ENCODE measurements around the gene NR2F1-AS1.

Gene NR2F1-AS1

GRCh38 chr5:93580927-93581445 lies at the start of gene NR2F1-AS1:
TSS of gene NR2F1-AS1 (minus strand) at chr5:93581219.
- peak in 1 of 2 experiments; percentile 16 for DNase-seq

GRCh38 chr5:93626801-93627200 lies 45.8 kb upstream of the NR2F1-AS1 start:
- DNase-seq: no peak

- no peak for DNase-seq
Observed at GRCh38 chr5:93623153-93623552, 42.1 kb upstream of the NR2F1-AS1 start.

- DNase-seq: peak; percentile 23 to 73
Observed at GRCh38 chr5:93622240-93622885, 41.3 kb upstream of the NR2F1-AS1 start.

- DNase-seq: peak; percentile 92 to 95
Observed at GRCh38 chr5:93621327-93621798, 40.3 kb upstream of the NR2F1-AS1 start.

- peak; percentile 64 to 80 for DNase-seq
Observed at GRCh38 chr5:93620487-93621326, 39.7 kb upstream of the NR2F1-AS1 start.

GRCh38 chr5:93616538-93617174 lies 35.6 kb upstream of the NR2F1-AS1 start:
- peak in 1 of 2 experiments; percentile 5 for DNase-seq

- DNase-seq: no peak
Observed at GRCh38 chr5:93612855-93613243, 31.8 kb upstream of the NR2F1-AS1 start.

GRCh38 chr5:93611976-93612854 lies 31.2 kb upstream of the NR2F1-AS1 start:
- DNase-seq: peak; percentile 54 to 58

- DNase-seq: peak in 1 of 2 experiments; percentile 18
Observed at GRCh38 chr5:93611273-93611975, 30.4 kb upstream of the NR2F1-AS1 start.

- DNase-seq: peak in 1 of 2 experiments; percentile 15
Observed at GRCh38 chr5:93610581-93611272, 29.7 kb upstream of the NR2F1-AS1 start.

GRCh38 chr5:93609762-93610161 lies 28.7 kb upstream of the NR2F1-AS1 start:
- no peak for DNase-seq

GRCh38 chr5:93608855-93609254 lies 27.8 kb upstream of the NR2F1-AS1 start:
- DNase-seq: peak in 1 of 2 experiments; percentile 43

GRCh38 chr5:93607367-93608258 lies 26.6 kb upstream of the NR2F1-AS1 start:
- peak; percentile 55 to 78 for DNase-seq

- DNase-seq: no peak
Observed at GRCh38 chr5:93606382-93606752, 25.3 kb upstream of the NR2F1-AS1 start.

- no peak for DNase-seq
Observed at GRCh38 chr5:93604644-93605515, 23.9 kb upstream of the NR2F1-AS1 start.

GRCh38 chr5:93603793-93604643 lies 23.0 kb upstream of the NR2F1-AS1 start:
- peak in 1 of 2 experiments; percentile 36 for DNase-seq
